AG09319 (cell line): Measurements from ENCODE around the gene HAGH.
A peak's percentile ranks its signal among the peaks of the same experiment; 100 is the strongest.

ENCODE experiments used
- DNase-seq: peaks from one replicate; pipeline ENCODE4 v3.0.0-alpha.2; 2010; ENCODE audit warnings: low read depth; ENCODE audit errors: extremely low read depth
- CTCF ChIP-seq: IDR thresholded peaks from 2 replicates; pipeline ENCODE4 v1.5.1; 2011; ENCODE audit warnings: low read depth, mild to moderate bottlenecking, inconsistent platforms, low read length, moderate library complexity

The HAGH gene

GRCh38 chr16:1767116-1767994, 59.3 kb downstream of the HAGH start:
- no peak for TF ChIP-seq CTCF
- DNase-seq, result no peak

GRCh38 chr16:1766701-1767100, 59.9 kb downstream of the HAGH start:
- TF ChIP-seq CTCF, result no peak
- DNase-seq, result no peak

DNA sequence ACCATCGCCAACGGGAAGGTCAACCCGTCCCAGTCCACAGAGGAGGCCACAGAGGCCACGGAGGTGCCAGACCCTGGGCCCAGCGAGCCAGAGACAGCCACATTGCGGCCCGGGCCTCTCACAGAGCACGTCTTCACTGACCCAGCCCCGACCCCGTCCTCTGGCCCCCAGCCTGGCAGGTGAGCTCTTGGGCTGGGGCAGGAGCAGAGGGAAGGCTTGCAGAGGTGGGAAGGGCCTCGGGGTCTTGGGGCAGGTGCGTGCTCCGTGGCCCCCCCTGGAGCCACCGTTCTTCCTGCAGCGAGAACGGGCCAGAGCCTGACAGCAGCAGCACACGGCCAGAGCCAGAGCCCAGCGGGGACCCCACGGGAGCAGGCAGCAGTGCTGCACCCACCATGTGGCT, 60.4 kb downstream of the HAGH start:
- DNase-seq, result no peak
- TF ChIP-seq CTCF, result no peak

GRCh38 chr16:1765826-1766225, 60.8 kb downstream of the HAGH start:
- no peak for DNase-seq
- TF ChIP-seq CTCF, result no peak

DNA sequence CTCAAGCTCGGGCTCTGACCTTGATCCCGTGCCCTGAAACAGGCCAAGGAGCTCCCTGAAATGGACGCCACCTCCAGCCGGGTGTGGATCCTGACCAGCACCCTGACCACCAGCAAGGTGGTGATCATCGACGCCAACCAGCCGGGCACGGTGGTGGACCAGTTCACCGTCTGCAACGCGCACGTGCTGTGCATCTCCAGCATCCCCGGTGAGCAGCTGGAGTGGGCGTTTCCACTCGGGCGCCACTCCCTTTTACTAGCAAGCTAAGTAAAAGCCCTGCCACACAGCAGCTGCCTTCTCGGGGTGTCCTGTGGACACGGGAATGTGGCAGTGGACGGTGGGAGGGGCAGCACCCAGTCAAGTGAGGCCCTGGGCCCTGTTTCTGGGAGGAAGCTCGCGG, 61.7 kb downstream of the HAGH start:
- TF ChIP-seq CTCF, result no peak

GRCh38 chr16:1763521-1764511, 62.8 kb downstream of the HAGH start:
- no peak for DNase-seq

More for the DNA sequence above, 61.7 kb downstream of the HAGH start:
- no peak for DNase-seq

More at GRCh38 chr16:1763521-1764511, 62.8 kb downstream of the HAGH start:
- TF ChIP-seq CTCF, result peak; percentile 29
